Choroid plexus epithelial cell (primary cell): Measurements from ENCODE around the gene PRPS2.

Experiments
- DNase-seq: peaks from one replicate; pipeline ENCODE4 v3.0.0-alpha.2; 2010; ENCODE audit warnings: low read depth
- H3K4me3 ChIP-seq: 2 replicates; pipeline ENCODE4 v1.5.1; 2011; ENCODE audit warnings: low read depth, mild to moderate bottlenecking, control low read depth, low read length, moderate library complexity
- TF ChIP-seq, protein P1 (sequence below): conservative IDR thresholded peaks from 2 replicates; pipeline ENCODE4 v1.5.1; 2011; ENCODE audit warnings: low read depth, mild to moderate bottlenecking, control low read depth, inconsistent platforms, low read length, moderate library complexity

The PRPS2 gene

DNA sequence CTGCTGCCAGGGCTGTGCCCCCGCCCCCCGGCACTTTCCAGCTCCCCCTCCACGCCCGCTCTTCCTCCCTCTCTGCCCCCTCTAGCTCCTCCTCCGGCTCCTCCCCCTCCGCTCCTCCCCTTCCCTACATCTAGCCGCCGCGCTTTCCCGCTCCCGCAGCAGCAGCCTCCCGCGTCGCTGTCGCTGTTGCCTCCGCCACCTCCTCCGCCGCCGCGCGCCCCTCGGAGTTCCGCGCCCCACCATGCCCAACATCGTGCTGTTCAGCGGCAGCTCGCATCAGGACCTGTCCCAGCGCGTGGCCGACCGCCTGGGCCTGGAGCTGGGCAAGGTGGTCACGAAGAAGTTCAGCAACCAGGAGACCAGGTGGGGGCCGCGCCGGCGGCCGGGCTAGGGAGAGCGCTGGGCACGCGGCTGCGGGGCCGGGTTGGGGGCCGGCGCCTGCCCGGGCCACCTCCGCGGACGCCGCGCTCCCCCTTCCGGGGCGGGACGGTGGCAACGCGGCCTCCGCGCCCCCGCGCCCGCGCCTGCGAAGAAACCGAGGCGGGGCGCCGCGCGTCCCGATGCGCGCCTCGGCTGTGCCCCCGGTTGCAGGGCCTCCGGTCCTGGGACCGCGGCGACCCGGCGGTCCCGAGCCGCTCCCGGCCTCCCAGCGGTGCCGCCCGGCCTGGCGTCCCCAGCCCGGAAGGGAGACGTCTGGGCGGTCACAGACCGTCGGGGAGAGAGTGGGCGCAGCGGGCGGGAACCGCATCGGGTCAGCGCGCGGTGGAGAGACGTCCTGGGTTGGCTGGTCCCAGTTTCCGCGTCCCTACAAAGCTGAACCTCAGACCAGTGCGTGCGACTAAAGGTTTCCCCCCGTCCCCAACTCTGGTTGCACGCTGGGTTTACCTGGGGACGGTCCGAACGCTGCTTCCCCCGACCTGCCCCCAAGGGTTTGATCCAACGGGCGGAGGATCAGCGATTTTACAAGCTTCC lies at the start of gene PRPS2:
PRPS2 (plus strand) TSS at position 156 of the 972 bp plus-strand sequence; CDS start at position 242, 86 bp downstream.
- peak; percentile 25 for DNase-seq
- TF ChIP-seq, protein P1, sequence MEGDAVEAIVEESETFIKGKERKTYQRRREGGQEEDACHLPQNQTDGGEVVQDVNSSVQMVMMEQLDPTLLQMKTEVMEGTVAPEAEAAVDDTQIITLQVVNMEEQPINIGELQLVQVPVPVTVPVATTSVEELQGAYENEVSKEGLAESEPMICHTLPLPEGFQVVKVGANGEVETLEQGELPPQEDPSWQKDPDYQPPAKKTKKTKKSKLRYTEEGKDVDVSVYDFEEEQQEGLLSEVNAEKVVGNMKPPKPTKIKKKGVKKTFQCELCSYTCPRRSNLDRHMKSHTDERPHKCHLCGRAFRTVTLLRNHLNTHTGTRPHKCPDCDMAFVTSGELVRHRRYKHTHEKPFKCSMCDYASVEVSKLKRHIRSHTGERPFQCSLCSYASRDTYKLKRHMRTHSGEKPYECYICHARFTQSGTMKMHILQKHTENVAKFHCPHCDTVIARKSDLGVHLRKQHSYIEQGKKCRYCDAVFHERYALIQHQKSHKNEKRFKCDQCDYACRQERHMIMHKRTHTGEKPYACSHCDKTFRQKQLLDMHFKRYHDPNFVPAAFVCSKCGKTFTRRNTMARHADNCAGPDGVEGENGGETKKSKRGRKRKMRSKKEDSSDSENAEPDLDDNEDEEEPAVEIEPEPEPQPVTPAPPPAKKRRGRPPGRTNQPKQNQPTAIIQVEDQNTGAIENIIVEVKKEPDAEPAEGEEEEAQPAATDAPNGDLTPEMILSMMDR, result no peak
- peak within 1 kb of the TSS; percentile 76 for H3K4me3 ChIP-seq

DNA sequence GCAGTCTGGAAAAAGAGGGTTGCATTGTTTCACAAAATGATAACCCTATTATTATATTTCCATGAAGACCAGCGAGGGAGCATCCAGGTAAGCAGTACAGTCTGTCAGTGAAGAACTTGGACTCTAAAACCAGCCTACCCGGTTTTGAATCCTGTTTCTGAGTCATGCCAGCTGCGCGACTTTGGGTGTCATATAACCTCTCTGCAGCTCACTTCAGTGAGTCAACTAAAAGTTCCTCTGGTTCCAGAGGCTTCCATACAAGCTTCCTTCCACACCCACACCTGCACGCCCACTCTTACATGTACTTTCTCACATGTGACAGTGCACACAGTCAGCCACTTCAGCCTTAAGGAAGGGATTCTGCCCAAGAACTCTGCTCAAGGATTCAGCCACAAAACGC lies 49.8 kb upstream of the PRPS2 start:
- no peak overlapping the region for H3K4me3 ChIP-seq
- TF ChIP-seq, protein P1, result no peak
- no peak for DNase-seq

DNA sequence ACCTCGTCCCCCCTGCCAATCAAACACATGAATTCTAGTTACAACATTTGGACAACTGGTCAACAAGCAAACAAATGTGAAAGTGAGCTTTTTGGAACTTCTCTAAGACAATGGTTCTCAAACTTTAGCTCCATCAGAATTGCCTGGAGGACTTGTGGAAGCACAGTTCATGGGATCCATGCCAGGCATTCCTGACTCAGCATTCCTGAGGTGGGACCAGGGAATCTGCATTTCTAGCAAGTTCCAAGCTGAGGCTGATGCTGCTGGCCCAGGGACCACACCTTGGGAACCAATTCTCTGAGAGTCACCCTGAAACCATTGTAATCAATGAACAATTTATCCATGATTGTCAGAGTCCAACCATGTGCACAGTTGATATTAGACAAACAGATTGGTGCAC lies 43.8 kb upstream of the PRPS2 start:
- no peak overlapping the region for H3K4me3 ChIP-seq
- TF ChIP-seq, protein P1, result no peak
- DNase-seq, result no peak

DNA sequence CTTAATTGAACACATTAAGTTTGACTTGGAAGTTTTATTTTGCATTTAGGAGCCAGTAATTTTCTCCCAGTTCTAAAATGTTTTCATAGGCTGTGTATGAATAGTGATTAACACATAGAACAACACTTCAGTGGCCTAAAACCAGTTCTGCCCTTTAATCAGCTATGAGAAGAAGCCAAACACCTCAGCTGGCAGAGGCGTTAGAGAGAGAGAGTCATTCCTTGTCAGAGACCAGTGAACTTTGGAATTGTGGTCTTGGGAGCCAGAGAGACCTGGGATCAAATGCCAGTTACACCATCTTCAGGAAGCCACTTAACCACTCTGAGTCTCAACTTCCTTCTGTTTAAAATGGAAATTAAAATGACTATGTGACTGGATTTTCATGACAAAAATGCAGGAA lies 39.3 kb upstream of the PRPS2 start:
- no peak for DNase-seq
- H3K4me3 ChIP-seq, result no peak overlapping the region
- TF ChIP-seq, protein P1, result no peak

DNA sequence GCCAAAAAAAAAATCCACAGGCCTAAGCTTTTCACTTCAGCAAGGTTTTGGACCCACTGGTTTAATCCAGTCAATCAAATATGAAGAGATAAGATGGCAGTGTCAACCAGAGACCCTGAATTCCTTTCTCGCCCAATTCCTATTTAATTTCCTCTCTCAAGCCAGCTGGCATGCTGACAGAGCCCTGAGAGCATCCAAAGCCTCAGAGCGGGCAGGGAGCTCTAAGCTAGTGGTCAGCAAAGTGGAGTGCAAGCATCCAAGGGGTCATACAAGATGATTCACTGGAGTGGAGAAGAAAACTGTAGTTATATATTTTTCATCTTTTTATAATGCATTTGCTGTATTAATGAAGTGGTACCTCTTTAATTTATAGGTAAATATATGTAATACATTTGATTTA lies 37.8 kb upstream of the PRPS2 start:
- DNase-seq, result no peak
- TF ChIP-seq, protein P1, result no peak

DNA sequence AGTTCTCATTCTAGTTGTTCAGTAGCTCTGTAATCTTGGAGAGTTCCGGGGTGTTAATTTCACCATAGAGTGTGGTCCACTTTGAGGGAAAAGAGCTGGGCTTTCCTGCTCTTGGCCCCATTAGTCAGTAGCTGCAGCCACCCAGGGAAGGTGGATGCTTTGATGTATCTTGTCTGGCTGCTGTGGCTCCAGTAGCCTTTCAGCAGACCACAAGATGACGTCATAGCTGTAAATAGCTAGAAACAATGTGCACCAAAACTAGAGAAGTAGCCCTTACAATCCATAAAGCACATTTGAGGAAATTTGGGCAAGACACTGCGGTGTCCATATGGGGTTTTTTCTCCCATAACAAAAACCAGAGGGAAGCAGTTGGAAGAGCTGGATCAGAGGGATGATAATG lies 32.9 kb upstream of the PRPS2 start:
- TF ChIP-seq, protein P1, result no peak
- DNase-seq, result no peak
- no peak overlapping the region for H3K4me3 ChIP-seq

More for the DNA sequence above, 37.8 kb upstream of the PRPS2 start:
- no peak overlapping the region for H3K4me3 ChIP-seq
